Nucleus accumbens (tissue), 56 donors: ENCODE results near the gene TTI1.
"Not testable (repeated sequence)": the region's sequence is repeated elsewhere in the genome, so short reads cannot be mapped to it uniquely, and the experiment has no call there.

Source experiments
- DNase-seq, 56 donors: peaks; one replicate each; lab custom pipeline; 2025; lab: John Stamatoyannopoulos, UW

The TTI1 gene

DNA sequence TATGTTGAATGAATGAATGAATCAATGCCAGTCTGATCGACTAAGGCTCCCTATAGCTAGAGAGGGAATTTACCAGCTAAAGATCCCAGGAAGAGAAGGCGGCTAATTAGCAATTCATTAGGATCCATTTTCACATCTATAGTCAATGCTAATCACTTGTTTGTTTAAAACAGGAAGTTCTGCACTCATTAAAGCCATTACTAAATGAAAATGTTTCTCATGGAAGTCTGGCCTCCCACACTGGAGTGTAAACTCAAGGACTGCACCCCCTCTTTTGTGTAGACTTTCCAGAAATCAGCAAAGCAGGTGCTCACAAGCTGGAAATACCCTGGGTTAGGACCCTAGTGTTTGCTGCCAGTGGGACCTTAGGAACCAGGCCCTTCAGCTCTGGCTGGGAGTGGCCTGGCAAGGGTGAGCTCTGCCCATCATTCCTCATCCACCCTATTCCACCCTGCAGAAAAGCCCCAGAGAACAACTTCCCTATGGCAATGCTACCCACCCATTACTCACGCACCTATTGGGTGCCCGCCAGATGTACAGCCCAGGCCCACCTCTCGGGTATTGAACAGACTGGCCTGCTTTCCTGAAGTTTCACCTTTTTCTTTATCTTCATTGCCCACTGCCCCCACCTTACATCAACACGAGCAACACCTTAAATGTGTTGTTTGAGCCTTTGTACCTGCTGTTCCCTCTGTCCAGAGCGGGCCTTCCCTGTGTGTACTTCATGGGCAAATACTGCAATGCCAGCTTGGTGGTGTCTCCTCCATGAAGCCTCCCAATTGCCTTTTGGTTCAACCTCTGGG is 60.8 kb downstream of the TTI1 start:
- no peak for DNase-seq

DNA sequence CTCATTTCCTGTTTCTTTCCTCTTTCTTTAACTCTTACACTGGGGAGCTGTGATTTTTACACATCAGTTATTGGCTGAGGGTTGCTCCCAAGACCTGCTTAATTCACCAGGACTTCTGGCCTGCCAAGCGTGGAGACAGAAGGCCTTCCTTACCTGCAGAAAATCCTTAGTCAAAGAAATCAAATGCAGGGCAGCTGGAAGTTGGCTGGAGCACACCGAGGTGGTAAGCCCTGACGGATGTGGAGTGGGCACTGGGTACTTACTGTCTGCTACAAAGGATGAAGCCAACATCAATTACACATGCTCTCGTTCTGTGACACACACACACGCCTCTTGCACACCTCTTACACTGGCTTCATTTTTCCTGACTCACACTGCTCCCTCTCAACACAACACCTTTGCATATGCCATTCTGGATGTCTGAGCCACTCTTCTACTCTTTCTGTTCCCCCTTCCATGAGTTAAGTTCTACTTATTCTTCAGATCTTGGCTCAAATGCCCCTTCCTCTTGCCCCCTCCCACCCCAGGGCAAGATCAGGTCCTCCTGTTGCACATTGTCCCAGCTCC is 61.6 kb downstream of the TTI1 start:
- DNase-seq: no peak

DNA sequence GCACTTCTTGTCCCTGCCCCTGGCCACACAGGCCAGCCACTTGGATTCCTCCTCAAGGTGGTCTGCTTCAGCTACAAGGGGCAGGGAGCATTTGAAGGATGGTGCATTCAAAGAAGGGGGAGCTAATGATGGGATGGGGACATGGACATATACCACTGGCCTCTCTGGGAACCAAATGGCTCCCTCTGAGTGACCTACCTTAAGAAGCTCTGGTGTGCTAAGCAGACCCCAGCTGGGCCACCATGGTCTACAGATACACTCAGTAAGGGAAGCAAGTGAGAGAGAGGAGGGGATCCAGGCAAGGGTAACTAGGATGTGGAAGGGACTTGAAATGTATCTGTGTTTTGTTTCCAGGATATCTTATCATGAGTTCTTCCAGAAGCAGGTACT is 62.4 kb downstream of the TTI1 start:
- no peak for DNase-seq

DNA sequence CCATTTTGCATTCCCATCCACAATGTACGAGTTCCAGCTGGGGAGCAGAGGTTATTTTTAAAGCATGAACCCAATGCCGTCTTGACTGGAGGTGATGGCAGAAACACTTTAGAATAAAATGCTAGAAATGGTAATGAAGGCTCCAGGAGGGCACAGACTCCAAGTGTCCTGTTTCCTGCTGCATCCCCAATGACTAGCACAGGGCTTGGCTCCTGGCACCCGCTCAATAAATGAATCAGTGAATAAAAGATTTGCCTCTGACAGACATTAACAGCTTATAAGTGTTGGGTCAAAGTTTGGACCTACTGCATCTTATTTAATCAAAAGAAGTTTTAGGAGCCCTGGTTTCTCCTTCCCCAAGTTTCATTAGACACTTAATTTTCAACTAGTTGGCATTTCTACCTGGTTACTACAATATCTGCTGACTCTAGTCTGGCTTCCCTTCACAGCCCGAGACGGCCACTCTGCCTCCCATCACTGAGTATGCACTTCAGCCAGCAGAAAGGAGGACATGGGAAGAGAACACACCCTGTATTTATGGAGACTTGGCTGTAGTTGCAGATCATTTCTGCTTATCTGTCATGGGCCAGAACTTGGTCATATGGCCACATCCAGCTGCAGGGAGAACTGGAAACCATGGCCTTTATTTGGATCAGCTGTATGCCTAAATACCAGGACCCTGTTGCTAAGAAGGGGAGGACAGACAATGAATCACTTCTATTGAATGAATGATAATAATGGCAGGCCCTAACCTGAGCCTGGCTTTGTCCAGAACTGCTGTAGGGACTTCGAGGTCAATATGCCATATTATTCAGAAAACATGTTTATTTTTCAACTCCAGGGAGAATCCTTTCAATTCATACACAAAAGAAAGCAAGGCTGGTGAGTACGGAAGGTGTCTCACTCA is 63.1 kb downstream of the TTI1 start:
- no peak for DNase-seq

DNA sequence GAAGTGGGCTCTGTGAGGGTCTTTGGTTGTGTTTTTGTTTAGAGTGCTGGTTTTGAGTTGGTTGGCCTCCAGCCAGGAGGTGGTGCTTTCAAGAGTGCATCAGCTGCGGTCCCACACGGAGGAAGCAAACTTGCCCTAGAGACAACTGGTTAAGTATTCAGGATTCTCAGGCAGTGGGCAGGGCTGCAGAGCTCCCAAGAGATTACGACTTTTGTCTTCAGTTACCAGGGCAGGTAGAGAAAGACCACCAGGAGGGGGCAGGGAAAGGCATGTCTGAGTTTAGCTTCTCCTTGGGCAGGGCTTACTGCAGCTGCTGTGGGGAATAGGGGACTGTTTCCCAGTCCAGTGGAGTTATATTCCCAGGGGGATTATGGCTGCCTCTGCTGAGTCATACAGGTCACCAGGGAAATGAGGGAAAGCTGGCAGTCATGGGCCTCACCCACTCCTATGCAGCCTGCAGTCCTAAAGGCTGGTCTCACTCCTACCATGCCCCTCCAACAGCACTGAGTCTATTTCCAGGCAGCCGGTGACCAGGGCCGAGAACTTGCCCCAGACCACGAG is 64.3 kb downstream of the TTI1 start:
- DNase-seq: no peak

DNA sequence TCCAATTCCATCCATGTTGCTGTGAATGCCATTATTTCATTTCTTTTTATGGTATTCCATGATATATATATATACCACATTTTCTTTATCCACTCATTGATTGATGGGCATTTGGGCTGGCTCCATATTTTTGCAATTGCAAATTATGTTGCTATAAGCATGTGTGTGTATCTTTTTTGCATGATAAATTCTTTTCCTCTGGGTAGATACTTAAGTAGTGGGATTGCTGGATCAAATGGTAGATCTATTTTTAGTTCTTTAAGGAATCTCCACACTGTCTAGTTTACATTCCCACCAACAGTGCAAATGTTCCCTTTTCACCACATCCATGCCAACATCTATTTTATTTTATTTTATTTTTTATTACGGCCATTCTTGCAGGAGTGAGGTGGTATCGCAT is 69.8 kb downstream of the TTI1 start:
- DNase-seq: not testable (repeated sequence)

DNA sequence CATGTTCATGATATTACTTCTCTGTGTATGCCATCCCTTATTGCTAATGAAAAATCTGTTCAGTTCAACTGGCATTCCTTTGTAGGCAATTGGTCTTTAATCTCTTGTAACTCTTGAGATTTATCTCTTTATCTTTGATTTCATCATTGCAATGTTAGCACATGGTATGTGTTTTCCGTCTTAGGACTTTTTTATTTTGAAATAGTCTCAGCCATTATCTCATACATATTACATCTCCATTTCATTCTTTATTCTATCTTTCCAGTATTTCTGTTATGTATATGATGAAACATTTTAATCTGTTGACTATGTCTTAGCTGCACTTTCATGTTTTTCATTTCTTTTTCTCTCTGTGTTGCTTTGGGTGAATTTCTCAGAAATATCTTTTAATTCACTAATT is 72.2 kb downstream of the TTI1 start:
- DNase-seq: no peak

DNA sequence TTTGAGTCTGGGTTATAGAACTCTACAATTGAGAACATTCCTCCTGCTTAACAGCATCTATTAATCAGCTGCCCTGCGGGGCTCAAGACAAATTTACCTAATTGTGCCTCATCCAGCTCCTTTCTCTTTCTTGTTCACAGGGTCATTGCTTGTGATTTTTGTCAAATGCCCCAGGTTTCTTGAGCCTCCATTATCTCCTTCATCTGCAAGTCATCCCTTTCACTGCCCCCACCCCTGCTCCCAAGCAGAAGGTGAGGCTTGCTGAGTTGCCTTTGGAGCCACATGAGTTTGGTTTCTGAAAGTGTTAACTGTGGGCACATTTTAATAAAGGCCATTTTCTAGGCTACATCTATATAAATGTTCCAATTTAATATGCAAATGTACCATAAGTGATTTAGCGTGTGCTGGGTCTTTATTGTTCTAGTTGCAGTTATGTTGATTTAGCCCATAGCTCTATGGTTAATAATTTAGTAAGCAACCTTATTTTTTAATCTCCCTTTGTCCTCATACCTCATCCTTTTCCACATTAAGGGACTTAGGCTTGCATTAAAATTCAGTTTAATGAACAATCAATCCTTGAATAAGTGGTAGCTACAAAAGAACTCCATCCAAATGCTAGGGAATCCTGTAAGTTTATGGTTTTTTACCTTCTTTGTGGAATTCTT is 74.3 kb downstream of the TTI1 start:
- no peak for DNase-seq

DNA sequence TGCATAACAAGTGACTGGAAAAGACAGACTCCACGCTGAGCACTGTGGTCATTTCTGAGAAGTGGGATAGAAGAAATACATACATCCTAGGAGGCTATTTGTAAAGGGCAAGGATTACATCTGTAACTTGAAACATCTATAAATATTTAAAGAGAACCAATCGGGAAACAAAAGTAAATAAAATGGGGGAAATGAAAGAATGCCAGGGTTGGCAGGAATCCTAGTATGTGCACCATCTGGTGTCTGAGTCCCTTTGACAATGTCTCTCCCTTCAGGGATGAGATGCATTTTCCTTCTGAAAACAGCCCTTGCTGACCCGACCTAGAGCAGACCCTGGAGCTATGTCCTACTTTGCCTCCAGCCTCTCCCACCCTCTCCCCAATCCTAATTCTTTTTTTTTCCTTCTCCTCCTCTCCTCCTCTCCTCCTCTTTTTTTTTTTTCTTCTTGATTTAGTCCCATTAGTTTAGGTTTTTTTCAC is 77.1 kb downstream of the TTI1 start:
- no peak for DNase-seq

DNA sequence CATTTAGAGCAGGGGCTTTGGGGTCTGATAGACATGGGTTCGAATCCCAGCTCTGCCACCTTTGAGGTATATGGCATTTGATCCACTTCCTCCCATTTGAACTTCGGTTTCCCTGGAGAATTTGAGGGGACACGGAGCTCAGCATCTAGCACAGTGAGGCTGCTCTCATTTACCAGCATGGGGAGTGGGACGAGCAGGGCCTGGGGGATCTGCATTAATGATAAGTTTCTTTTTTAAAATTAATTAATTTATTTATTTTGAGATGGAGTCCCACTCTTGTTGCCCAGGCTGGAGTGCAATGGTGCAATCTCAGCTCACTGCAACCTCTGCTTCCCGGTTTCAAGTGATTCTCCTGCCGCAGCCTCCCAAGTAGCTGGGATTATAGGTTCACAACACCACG is 77.7 kb downstream of the TTI1 start:
- no peak for DNase-seq

DNA sequence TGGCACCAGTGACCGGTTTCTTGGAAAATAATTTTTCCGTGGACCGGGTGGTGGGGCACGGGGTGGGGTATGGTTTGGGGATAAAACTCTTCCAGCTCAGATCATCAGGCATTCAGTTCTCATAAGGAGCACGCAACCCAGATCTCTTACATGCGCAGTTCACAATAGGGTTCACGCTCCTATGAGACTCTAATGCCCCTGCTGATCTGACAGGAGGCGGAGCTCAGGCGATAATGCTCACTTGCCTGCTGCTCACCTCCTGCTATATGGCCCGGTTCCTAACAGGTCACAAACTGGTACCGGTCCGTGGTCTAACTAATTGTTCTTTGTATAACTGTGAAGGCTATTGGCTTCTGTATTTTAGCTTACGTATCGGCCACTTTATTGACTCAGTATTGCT is 78.6 kb downstream of the TTI1 start:
- DNase-seq: no peak

DNA sequence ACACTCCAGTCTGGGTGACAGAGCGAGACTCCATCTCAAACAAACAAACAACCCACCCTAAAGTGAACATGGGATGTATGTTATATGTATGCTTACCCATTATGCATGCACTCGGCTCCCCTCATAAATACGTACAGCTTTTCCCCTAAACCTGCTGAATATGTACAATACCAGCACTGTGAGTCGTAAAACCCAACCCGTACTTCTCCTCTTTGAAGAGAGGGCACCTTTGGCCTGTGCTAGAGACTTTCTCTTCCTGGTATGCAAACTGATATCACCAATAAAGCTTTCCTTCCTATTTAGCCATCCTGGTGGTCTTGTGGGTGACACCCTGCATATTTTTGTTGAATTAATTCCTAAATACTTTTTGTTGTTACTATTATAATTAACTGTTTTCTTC is 79.1 kb downstream of the TTI1 start:
- DNase-seq: no peak

DNA sequence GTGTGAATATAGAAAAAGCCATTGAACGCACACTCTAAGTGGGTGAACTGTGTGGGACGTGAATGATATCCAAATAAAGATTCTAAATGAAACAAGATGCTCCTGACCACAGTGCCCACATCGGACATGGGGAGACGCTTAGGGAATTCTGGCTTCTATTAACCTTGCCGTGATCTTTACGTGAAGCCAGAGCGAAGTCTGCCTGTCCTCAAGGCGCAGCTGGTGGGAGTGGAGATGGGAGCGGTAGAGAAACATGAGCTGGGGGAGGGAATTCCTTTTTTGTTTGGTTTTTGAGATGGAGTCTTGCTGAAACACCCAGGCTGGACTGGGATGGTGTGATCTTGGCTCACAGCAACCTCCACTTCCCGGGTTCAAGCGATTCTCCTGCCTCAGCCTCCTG is 84.3 kb downstream of the TTI1 start:
- DNase-seq: no peak

DNA sequence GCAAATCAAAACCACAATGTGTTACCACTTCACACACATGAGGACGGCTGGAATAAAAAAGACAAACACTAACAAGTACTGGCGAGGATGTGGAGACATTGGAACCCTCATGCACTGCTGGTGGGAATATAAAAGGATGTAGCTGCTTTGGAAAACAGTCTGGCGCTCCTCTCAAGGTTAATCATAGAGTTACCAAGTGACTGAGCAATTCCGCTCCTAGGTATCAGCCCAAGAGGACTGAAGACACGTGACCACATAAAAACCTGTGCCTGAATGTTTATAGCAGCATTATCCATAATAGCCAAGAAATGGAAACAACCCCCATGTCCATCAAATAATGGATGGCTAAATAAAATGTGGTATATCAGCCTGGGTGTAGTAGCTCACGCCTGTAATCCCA is 85.3 kb downstream of the TTI1 start:
- no peak for DNase-seq

DNA sequence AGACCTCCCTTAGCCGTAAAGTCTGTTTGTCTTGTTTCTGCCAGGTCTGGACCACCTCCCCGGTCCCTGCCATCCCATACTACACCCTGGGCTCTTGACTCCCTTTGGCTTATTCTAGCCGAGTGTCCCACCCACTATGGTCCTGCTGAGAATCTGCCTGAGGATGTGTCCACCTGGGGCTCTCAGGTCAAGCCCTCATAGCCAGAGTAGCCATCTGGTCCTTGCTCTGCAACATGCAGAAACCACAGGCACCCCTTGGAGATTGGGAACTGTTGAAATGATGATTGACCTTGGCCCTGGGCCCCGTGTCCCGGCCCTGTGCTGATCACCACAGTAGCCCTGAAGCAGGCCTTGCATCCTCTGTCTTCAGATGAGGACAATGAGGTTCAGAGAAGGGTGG is 86.3 kb downstream of the TTI1 start:
- no peak for DNase-seq

DNA sequence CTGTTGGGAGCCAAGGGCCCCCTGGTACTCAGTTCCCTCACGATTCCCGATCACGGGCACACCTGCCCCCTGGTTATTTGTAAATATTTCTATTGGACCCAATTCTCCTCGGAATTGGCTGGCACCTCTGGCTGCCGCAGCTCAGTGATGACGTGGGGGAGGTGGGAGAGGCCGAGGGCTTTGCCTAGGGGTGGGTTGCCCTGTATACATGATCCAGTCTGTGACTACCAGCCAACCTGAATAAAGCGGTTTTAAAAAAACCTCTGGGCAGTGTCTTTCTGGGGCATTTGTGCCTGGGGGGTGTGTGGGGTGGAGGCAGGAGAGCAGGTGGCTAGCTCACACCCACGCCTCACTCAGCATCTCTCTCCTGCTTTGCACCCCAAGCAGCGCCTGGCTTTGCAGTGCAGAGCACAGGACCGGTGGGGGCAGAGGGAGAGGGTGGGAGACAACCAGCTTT is 88.1 kb downstream of the TTI1 start:
- DNase-seq: no peak

DNA sequence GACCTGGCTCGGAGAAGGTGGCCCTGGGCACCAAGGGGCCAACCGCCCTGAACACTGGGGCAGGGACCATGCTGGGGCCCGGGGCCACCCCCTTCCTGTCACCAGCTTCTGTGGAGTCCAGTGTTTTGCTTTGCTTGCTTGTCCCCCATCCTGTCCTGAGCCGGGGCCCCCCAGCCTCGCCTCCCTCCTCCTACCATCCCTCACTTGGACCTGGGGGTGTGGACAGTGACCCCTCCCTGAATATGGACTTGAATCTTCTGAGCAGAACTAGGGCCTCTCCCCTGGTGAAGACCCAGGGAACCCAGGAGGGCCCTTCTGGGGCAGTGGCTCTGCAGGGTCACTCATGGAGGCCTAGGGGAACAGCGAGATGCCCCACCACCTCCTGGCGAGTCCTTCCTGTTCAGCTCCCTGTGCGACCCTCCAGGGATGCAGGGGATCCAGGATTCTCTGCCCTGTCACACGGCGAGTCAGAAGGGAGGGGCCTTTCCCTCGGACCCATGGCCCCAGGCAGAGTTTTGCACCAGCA is 88.7 kb downstream of the TTI1 start:
- no peak for DNase-seq

DNA sequence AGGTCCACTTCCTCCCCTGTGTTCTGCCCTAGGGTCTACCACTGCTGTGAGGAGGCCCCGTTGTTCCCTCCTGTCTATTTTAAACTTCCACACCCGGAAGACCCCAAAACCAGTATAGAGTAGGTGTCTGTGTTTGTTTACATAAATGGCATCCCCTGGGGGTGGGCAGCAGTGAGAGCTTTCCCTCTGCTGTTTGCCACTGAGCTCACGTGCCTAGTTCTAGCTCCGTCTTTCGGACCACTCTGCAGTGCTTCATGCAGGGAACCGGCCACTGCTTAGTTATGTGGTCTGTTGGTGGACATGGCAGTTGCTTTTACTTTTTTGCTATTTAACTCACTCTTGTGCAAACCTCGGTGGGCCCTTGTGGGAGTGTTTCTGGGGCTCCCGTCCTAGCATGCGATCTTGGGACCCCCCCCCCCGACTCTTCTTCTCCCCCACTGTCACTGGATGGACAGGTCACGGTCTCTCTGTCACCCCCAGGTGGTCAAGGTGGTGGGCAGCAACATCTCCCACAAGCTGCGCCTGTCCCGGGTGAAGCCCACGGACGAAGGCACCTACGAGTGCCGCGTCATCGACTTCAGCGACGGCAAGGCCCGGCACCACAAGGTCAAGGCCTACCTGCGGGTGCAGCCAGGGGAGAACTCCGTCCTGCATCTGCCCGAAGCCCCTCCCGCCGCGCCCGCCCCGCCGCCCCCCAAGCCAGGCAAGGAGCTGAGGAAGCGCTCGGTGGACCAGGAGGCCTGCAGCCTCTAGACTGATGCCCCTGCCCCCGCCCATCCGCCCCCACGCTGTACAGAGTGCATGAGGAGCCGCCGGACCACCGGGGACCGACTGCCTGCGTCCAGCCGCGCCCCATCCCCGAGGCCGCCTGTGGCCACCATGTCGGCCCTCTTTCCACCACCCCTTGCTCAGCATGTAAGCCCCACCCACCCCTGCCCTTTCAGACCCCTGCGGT is 89.5 kb downstream of the TTI1 start:
- DNase-seq: no peak

DNA sequence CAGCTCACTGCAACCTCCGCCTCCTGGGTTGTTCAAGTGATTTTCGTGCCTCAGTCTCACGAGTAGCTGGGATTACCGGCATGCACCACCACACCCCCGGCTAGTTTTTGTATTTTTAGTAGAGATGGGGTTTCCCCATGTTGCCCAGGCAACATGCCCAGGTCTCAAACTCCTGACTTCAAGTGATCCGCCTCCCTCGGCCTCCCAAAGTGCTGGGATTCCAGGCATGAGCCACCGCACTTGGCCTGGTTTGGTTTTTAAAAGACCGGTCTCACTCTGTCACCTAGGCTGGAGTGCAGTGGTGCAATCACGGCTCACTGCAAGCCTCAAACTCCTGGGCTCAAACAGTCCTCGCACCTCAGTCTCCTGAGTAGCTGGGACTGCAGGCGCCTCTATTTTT is 90.2 kb downstream of the TTI1 start:
- DNase-seq: no peak
